CD14-positive monocyte (primary cell): ENCODE measurements around the gene AK6. TPM values are rescaled to one million over a fixed set of nuclear protein-coding genes. Genes with fewer than 3 reads are reported as not detected.

Source experiments
- DNase-seq, 3 donors: peaks; one replicate each; pipeline ENCODE4 v3.0.0-alpha.2; 2011 to 2022
- H2AFZ ChIP-seq: 2 replicates; pipeline ENCODE4 v1.6.0; 2012; ENCODE audit warnings: mild to moderate bottlenecking, low read depth, low read length, inconsistent platforms; ENCODE audit not compliant: insufficient read depth, poor library complexity, severe bottlenecking
- H3K27ac ChIP-seq, 2 donors: 1 replicate in 1 of 2; 2 replicates in 1 of 2; pipeline ENCODE4 v1.5.1; 2012 to 2013; ENCODE audit warnings: low read length in 2 of 2, control low read depth in 1 of 2, inconsistent platforms in 1 of 2, low read depth in 1 of 2, mild to moderate bottlenecking in 1 of 2
- H3K27me3 ChIP-seq, 2 donors: one replicate each; pipeline versions ENCODE4 v1.6.0 to v1.6.1; 2011 to 2013; ENCODE audit warnings: low read length in 2 of 2; ENCODE audit not compliant: control insufficient read depth in 2 of 2, insufficient read depth in 2 of 2
- H3K36me3 ChIP-seq, 2 donors: replicated peaks in 1 of 2; 1 replicate in 1 of 2; 2 replicates in 1 of 2; pipeline versions ENCODE4 v1.5.1 to v1.6.1; 2012 to 2013; ENCODE audit warnings: low read length in 2 of 2, control low read depth in 1 of 2, inconsistent platforms in 1 of 2, mild to moderate bottlenecking in 1 of 2; ENCODE audit not compliant: insufficient read depth in 2 of 2, control insufficient read depth in 1 of 2
- H3K4me1 ChIP-seq, 2 donors: 1 replicate in 1 of 2; 2 replicates in 1 of 2; pipeline versions ENCODE4 v1.5.1 to v1.6.1; 2012 to 2013; ENCODE audit warnings: low read length in 2 of 2, control low read depth in 1 of 2, inconsistent platforms in 1 of 2, mild to moderate bottlenecking in 1 of 2, moderate library complexity in 1 of 2; ENCODE audit not compliant: insufficient read depth in 2 of 2, control insufficient read depth in 1 of 2
- H3K4me2 ChIP-seq: replicated peaks from 2 replicates; pipeline ENCODE3; 2012; ENCODE audit warnings: low read length, moderate library complexity, mild to moderate bottlenecking; ENCODE audit not compliant: poor library complexity, severe bottlenecking; ENCODE audit errors: extremely low read depth
- H3K4me3 ChIP-seq, 3 experiments: fragments of 200-600 bp in 1 of 3; sonication (generic) in 1 of 3; replicated peaks in 1 of 3; 1 replicate in 2 of 3; 2 replicates in 1 of 3; pipeline ENCODE4 v1.5.1; 2011 to 2013; ENCODE audit warnings: low read length in 3 of 3, mild to moderate bottlenecking in 3 of 3, control low read depth in 2 of 3, low read depth in 2 of 3, inconsistent platforms in 1 of 3, moderate library complexity in 1 of 3
- H3K79me2 ChIP-seq: 2 replicates; pipeline ENCODE4 v1.6.0; 2012; ENCODE audit warnings: mild to moderate bottlenecking, control low read depth, inconsistent platforms, low read length, moderate library complexity; ENCODE audit not compliant: insufficient read depth
- H3K9ac ChIP-seq: 2 replicates; pipeline ENCODE4 v1.6.0; 2017; ENCODE audit warnings: low read length, mild to moderate bottlenecking; ENCODE audit not compliant: insufficient read depth, poor library complexity, severe bottlenecking
- H3K9me3 ChIP-seq, 2 donors: replicated peaks in 1 of 2; 1 replicate in 1 of 2; 2 replicates in 1 of 2; pipeline versions ENCODE4 v1.5.1 to v1.6.1; 2012 to 2013; ENCODE audit warnings: low read length in 2 of 2, control low read depth in 1 of 2; ENCODE audit not compliant: control insufficient read depth in 1 of 2, insufficient read depth in 1 of 2
- H4K20me1 ChIP-seq: 2 replicates; pipeline ENCODE4 v1.6.0; 2012; ENCODE audit warnings: mild to moderate bottlenecking, low read length, control low read depth, moderate library complexity; ENCODE audit not compliant: insufficient read depth
- H3K27ac Mint-ChIP-seq, 7 donors: one replicate each; pipeline ENCODE4 v1.8.0; 2020; ENCODE audit warnings: mild to moderate bottlenecking in 7 of 7, mixed read lengths in 7 of 7, moderate library complexity in 6 of 7, inconsistent platforms in 2 of 7
- H3K27me3 Mint-ChIP-seq, 3 donors: one replicate each; pipeline ENCODE4 v1.8.0; 2021 to 2022; ENCODE audit warnings: low read depth in 3 of 3, mild to moderate bottlenecking in 3 of 3, mixed read lengths in 3 of 3, moderate library complexity in 3 of 3, inconsistent platforms in 1 of 3
- H3K36me3 Mint-ChIP-seq, 2 donors: one replicate each; pipeline ENCODE4 v1.8.0; 2020; ENCODE audit warnings: mixed read lengths in 2 of 2, inconsistent platforms in 1 of 2, mild to moderate bottlenecking in 1 of 2
- H3K4me1 Mint-ChIP-seq: one replicate; pipeline ENCODE4 v1.8.0; 2020; ENCODE audit warnings: mild to moderate bottlenecking, mixed read lengths
- H3K4me3 Mint-ChIP-seq, 2 donors: one replicate each; pipeline ENCODE4 v1.8.0; 2020; ENCODE audit warnings: mild to moderate bottlenecking in 2 of 2, mixed read lengths in 2 of 2, moderate library complexity in 1 of 2
- H3K9me3 Mint-ChIP-seq, 7 donors: one replicate each; pipeline ENCODE4 v1.8.0; 2020 to 2022; ENCODE audit warnings: mixed read lengths in 7 of 7, mild to moderate bottlenecking in 6 of 7, moderate library complexity in 6 of 7, inconsistent platforms in 2 of 7
- CTCF ChIP-seq: fragments of 200-600 bp; IDR thresholded peaks from one replicate; pipeline ENCODE4 v1.8.0; 2022; ENCODE audit warnings: antibody characterized with exemption, mild to moderate bottlenecking
- WGBS: methylation state at CpG from one replicate; pipeline ENCODE4 v1.1.5; 2013; ENCODE audit warnings: missing lambda C conversion rate; ENCODE audit not compliant: insufficient coverage; 5-methylcytosine and 5-hydroxymethylcytosine counted together
- intact Hi-C, 2 donors: fragments of 100-400 bp; cut with micrococcal nuclease; formaldehyde crosslinking; loops; one replicate each; pipeline versions ENCODE4 v1.15.0 to v1.15.1; 2023
- polyA plus RNA-seq, 3 donors: library from polyadenylated mRNA; depleted of rRNA in 1 of 3; unstranded in 2 of 3; stranded (reverse) in 1 of 3; fragments of 300-500 nt in 2 of 3; fragments of >200 nt in 1 of 3; fragmentation: Illumina TruSeq in 2 of 3; gene quantifications; 1 replicate in 2 of 3; 2 replicates in 1 of 3; pipeline ENCODE4 v1.2.3, GENCODE V29; 2012 to 2021

AK6 gene
- polyA plus RNA-seq, 3 donors, result 7.6 to 50.3 (median 30.6) TPM

GRCh38 chr5:69404659-69405330 lies 35.5 kb upstream of the AK6 start:
- 93% methylated on average over 13 of the region's 15 CpGs for WGBS
- Histone ChIP-seq H3K27me3 (no peaks in the 10 kb centered on the region), H3K4me3 (no peak overlapping the region), H3K36me3 (peaks cover 27 to 58% of the 10 kb centered on the region in 2 donors), H3K9me3 (no peaks in the 10 kb centered on the region), H3K4me1 (no peaks in the 10 kb centered on the region), H4K20me1 (no peaks in the 10 kb centered on the region), H2AFZ (no peak overlapping the region), H3K27ac (no peak overlapping the region), H3K79me2 (no peaks in the 10 kb centered on the region), H3K4me2 (no peak overlapping the region), H3K9ac (no peak overlapping the region)
- no peaks in the 10 kb centered on the region for H3K4me1 Mint-ChIP-seq
- no peak for DNase-seq
- peaks cover 47 to 80% of the 10 kb centered on the region in 2 donors for H3K36me3 Mint-ChIP-seq
- peaks cover 0 to 14% (median 3%) of the 10 kb centered on the region in 7 donors for H3K9me3 Mint-ChIP-seq
- no peak for TF ChIP-seq CTCF
- H3K27me3 Mint-ChIP-seq, result no peaks in the 10 kb centered on the region
- H3K27ac Mint-ChIP-seq, result peak overlapping the region in 1 of 7 donors; percentile 16
- intact Hi-C loops, result no loop called here
- no peak overlapping the region for H3K4me3 Mint-ChIP-seq

GRCh38 chr5:69378376-69378775 lies 9.1 kb upstream of the AK6 start:
- H4K20me1 ChIP-seq, result no peaks in the 10 kb centered on the region
- no peak overlapping the region for H3K27ac ChIP-seq
- TF ChIP-seq CTCF, result no peak
- no peaks in the 10 kb centered on the region for H3K9me3 Mint-ChIP-seq
- H3K9ac ChIP-seq, result no peak overlapping the region
- no peak overlapping the region for H3K27ac Mint-ChIP-seq
- intact Hi-C loops, result no loop called here
- H3K36me3 Mint-ChIP-seq, result peaks cover 44 to 59% of the 10 kb centered on the region in 2 donors
- no peak overlapping the region for H3K4me3 ChIP-seq
- H3K9me3 ChIP-seq, result no peaks in the 10 kb centered on the region
- H3K4me1 ChIP-seq, result no peaks in the 10 kb centered on the region
- H3K4me1 Mint-ChIP-seq, result no peaks in the 10 kb centered on the region
- DNase-seq, result no peak
- no peak overlapping the region for H3K4me2 ChIP-seq
- H3K27me3 ChIP-seq, result no peaks in the 10 kb centered on the region
- H3K79me2 ChIP-seq, result no peaks in the 10 kb centered on the region
- H3K4me3 Mint-ChIP-seq, result no peak overlapping the region
- no peaks in the 10 kb centered on the region for H3K27me3 Mint-ChIP-seq
- H3K36me3 ChIP-seq, result peaks cover 45 to 82% of the 10 kb centered on the region in 2 donors
- H2AFZ ChIP-seq, result no peak overlapping the region
